Neural crest cell (in vitro differentiated cells): ENCODE results near the gene SUSD4. TPM values are rescaled to one million over a fixed set of nuclear protein-coding genes. Genes with fewer than 3 reads are reported as not detected.
"Not testable (repeated sequence)": the region's sequence is repeated elsewhere in the genome, so short reads cannot be mapped to it uniquely, and the experiment has no call there.

Source experiments
- DNase-seq: peaks from one replicate; pipeline ENCODE4 v3.0.0; 2021; ENCODE audit warnings: low read depth, mixed read lengths, low spot score
- H3K27ac Mint-ChIP-seq: one replicate; pipeline ENCODE4 v1.8.0; 2021; ENCODE audit warnings: mild to moderate bottlenecking, mixed read lengths; ENCODE audit not compliant: unreplicated experiment
- H3K27me3 Mint-ChIP-seq: 2 replicates; pipeline ENCODE4 v1.8.0; 2021; ENCODE audit warnings: low read depth, mild to moderate bottlenecking, mixed read lengths
- H3K36me3 Mint-ChIP-seq: 2 replicates; pipeline ENCODE4 v1.8.0; 2021; ENCODE audit warnings: low read depth, mild to moderate bottlenecking, mixed read lengths
- H3K4me1 Mint-ChIP-seq: 2 replicates; pipeline ENCODE4 v1.8.0; 2021; ENCODE audit warnings: mixed read lengths
- H3K4me3 Mint-ChIP-seq: one replicate; pipeline ENCODE4 v1.8.0; 2021; ENCODE audit warnings: mild to moderate bottlenecking, mixed read lengths
- H3K9me3 Mint-ChIP-seq: 2 replicates; pipeline ENCODE4 v1.8.0; 2021; ENCODE audit warnings: mixed read lengths
- CTCF ChIP-seq: fragments of 200-600 bp; sonication (generic); conservative IDR thresholded peaks from 2 replicates; pipeline ENCODE4 v1.5.0; 2021; ENCODE audit warnings: antibody characterized with exemption, mild to moderate bottlenecking
- total RNA-seq: library from RNA; stranded (reverse); gene quantifications from 2 replicates; pipeline ENCODE4 v1.2.1, GENCODE V29; 2021

The SUSD4 gene
- total RNA-seq, 1 donor from 2014 or later = 0.56 TPM

GRCh38 chr1:223291796-223292195 is 72.2 kb downstream of the SUSD4 start:
- DNase-seq = no peak
- no peak for TF ChIP-seq CTCF
- peaks cover 21% of the 10 kb centered on the region for H3K27me3 Mint-ChIP-seq
- no peak overlapping the region for H3K4me3 Mint-ChIP-seq
- no peak overlapping the region for H3K27ac Mint-ChIP-seq
- H3K36me3 Mint-ChIP-seq = no peaks in the 10 kb centered on the region
- no peaks in the 10 kb centered on the region for H3K4me1 Mint-ChIP-seq
- H3K9me3 Mint-ChIP-seq = no peaks in the 10 kb centered on the region

GRCh38 chr1:223290397-223290796 is 73.6 kb downstream of the SUSD4 start:
- DNase-seq = no peak
- Mint-ChIP-seq H3K27me3 (peaks cover 23% of the 10 kb centered on the region), H3K9me3 (no peaks in the 10 kb centered on the region), H3K36me3 (no peaks in the 10 kb centered on the region), H3K4me1 (no peaks in the 10 kb centered on the region), H3K4me3 (no peak overlapping the region), H3K27ac (no peak overlapping the region)
- no peak for TF ChIP-seq CTCF

- H3K9me3 Mint-ChIP-seq = peaks cover 2% of the 10 kb centered on the region
- no peak for DNase-seq
- H3K27ac Mint-ChIP-seq = no peak overlapping the region
- no peak overlapping the region for H3K4me3 Mint-ChIP-seq
- H3K36me3 Mint-ChIP-seq = no peaks in the 10 kb centered on the region
- no peaks in the 10 kb centered on the region for H3K4me1 Mint-ChIP-seq
- peaks cover 23% of the 10 kb centered on the region for H3K27me3 Mint-ChIP-seq
- TF ChIP-seq CTCF = no peak
Measured at GRCh38 chr1:223289621-223290020, 74.4 kb downstream of the SUSD4 start.

GRCh38 chr1:223288826-223289225 is 75.2 kb downstream of the SUSD4 start:
- peaks cover 25% of the 10 kb centered on the region for H3K27me3 Mint-ChIP-seq
- TF ChIP-seq CTCF = no peak
- no peaks in the 10 kb centered on the region for H3K36me3 Mint-ChIP-seq
- H3K9me3 Mint-ChIP-seq = peaks cover 6% of the 10 kb centered on the region
- H3K4me3 Mint-ChIP-seq = no peak overlapping the region
- no peaks in the 10 kb centered on the region for H3K4me1 Mint-ChIP-seq
- DNase-seq = no peak
- H3K27ac Mint-ChIP-seq = no peak overlapping the region

GRCh38 chr1:223285452-223285851 is 78.5 kb downstream of the SUSD4 start:
- no peaks in the 10 kb centered on the region for H3K36me3 Mint-ChIP-seq
- DNase-seq = no peak
- H3K27ac Mint-ChIP-seq = no peak overlapping the region
- no peak for TF ChIP-seq CTCF
- peaks cover 6% of the 10 kb centered on the region for H3K9me3 Mint-ChIP-seq
- H3K27me3 Mint-ChIP-seq = peaks cover 17% of the 10 kb centered on the region
- H3K4me1 Mint-ChIP-seq = no peaks in the 10 kb centered on the region
- H3K4me3 Mint-ChIP-seq = no peak overlapping the region

- H3K36me3 Mint-ChIP-seq, H3K4me3 Mint-ChIP-seq, DNase-seq, H3K4me1 Mint-ChIP-seq, H3K9me3 Mint-ChIP-seq, H3K27ac Mint-ChIP-seq: not testable (repeated sequence)
- H3K27me3 Mint-ChIP-seq = peaks cover 22% of the 10 kb centered on the region
Measured at GRCh38 chr1:223283697-223284096, 80.3 kb downstream of the SUSD4 start.

GRCh38 chr1:223278311-223278710 is 85.7 kb downstream of the SUSD4 start:
- H3K36me3 Mint-ChIP-seq, H3K9me3 Mint-ChIP-seq, H3K27ac Mint-ChIP-seq, DNase-seq, H3K4me3 Mint-ChIP-seq, H3K4me1 Mint-ChIP-seq: not testable (repeated sequence)
- peaks cover 11% of the 10 kb centered on the region for H3K27me3 Mint-ChIP-seq
